ENCODE measurements around the gene LARP1B.
A peak's percentile ranks its signal among the peaks of the same experiment; 100 is the strongest.
"Not testable (repeated sequence)": the region's sequence is repeated elsewhere in the genome, so short reads cannot be mapped to it uniquely, and the experiment has no call there.

Gene LARP1B

GRCh38 chr4:128060699-128061565, at the start of gene LARP1B:
TSS of gene LARP1B (plus strand) at chr4:128061312. CDS start at chr4:128074952, 13,640 bp downstream.
- DNase-seq (ENCODE audit: low spot score), result peak; percentile 95

- no peak for DNase-seq (ENCODE audit: low spot score)
These were observed 35.8 kb upstream of the LARP1B start for GRCh38 chr4:128025319-128025718.

- DNase-seq (ENCODE audit: low spot score), result no peak
These were observed 31.2 kb upstream of the LARP1B start for GRCh38 chr4:128029907-128030306.

GRCh38 chr4:128031756-128032384, 29.2 kb upstream of the LARP1B start:
- DNase-seq (ENCODE audit: low spot score), result no peak

GRCh38 chr4:128039568-128039967, 21.5 kb upstream of the LARP1B start:
- no peak for DNase-seq (ENCODE audit: low spot score)

- not testable (repeated sequence) for DNase-seq (ENCODE audit: low spot score)
These were observed 14.1 kb upstream of the LARP1B start for GRCh38 chr4:128047019-128047418.

- DNase-seq (ENCODE audit: low spot score), result not testable (repeated sequence)
These were observed 13.6 kb upstream of the LARP1B start for GRCh38 chr4:128047514-128047913.

- not testable (repeated sequence) for DNase-seq (ENCODE audit: low spot score)
These were observed 9.9 kb upstream of the LARP1B start for GRCh38 chr4:128051229-128051628.

- DNase-seq (ENCODE audit: low spot score), result not testable (repeated sequence)
These were observed 6.2 kb upstream of the LARP1B start for GRCh38 chr4:128054907-128055306.

GRCh38 chr4:128055441-128056206, 5.5 kb upstream of the LARP1B start:
- DNase-seq (ENCODE audit: low spot score), result not testable (repeated sequence)

GRCh38 chr4:128056396-128056795, 4.7 kb upstream of the LARP1B start:
- no peak for DNase-seq (ENCODE audit: low spot score)

GRCh38 chr4:128060121-128060698, 902 bp upstream of the LARP1B start:
- DNase-seq (ENCODE audit: low spot score), result no peak

- peak; percentile 72 for DNase-seq (ENCODE audit: low spot score)
These were observed 739 bp downstream of the LARP1B start for GRCh38 chr4:128061566-128062536.

GRCh38 chr4:128066453-128066820, 5.3 kb downstream of the LARP1B start:
- DNase-seq (ENCODE audit: low spot score), result not testable (repeated sequence)

GRCh38 chr4:128068918-128069317, 7.8 kb downstream of the LARP1B start:
- peak; percentile 12 for DNase-seq (ENCODE audit: low spot score)

- no peak for DNase-seq (ENCODE audit: low spot score)
These were observed 15.4 kb downstream of the LARP1B start for GRCh38 chr4:128076464-128076863.

GRCh38 chr4:128095293-128095692, 34.2 kb downstream of the LARP1B start:
- not testable (repeated sequence) for DNase-seq (ENCODE audit: low spot score)

- DNase-seq (ENCODE audit: low spot score), result no peak
These were observed 46.7 kb downstream of the LARP1B start for GRCh38 chr4:128107766-128108165.

- no peak for DNase-seq (ENCODE audit: low spot score)
These were observed 61.9 kb downstream of the LARP1B start for GRCh38 chr4:128123036-128123435.

GRCh38 chr4:128130621-128131020, 69.5 kb downstream of the LARP1B start:
- DNase-seq (ENCODE audit: low spot score), result no peak

- DNase-seq (ENCODE audit: low spot score), result no peak
These were observed 73.8 kb downstream of the LARP1B start for GRCh38 chr4:128134925-128135324.
